ENCODE measurements around the gene TCTA. TPM values are rescaled to one million over a fixed set of nuclear protein-coding genes. Genes with fewer than 3 reads are reported as not detected.
A peak's percentile ranks its signal among the peaks of the same experiment; 100 is the strongest.

Gene TCTA
- total and polyA plus RNA-seq, 9 of the 15 experiments (the other 6 are each of a cell fraction or from before 2014, with no cell fraction given), result 4.0 to 15.4 (median 8.2) TPM

GRCh38 chr3:49460188-49460890 lies 48.1 kb downstream of the TCTA start:
- no peaks in the 10 kb centered on the region for H3K36me3 ChIP-seq (ENCODE audit: control insufficient read depth, insufficient read depth, low read length)
- H3K9me3 ChIP-seq (replicated peaks; ENCODE audit: control insufficient read depth, insufficient read depth, low read depth, low read length), result no peaks in the 10 kb centered on the region
- no peak for ATAC-seq
- no peak for DNase-seq (ENCODE audit: extremely low read depth in 1 of 4, low spot score in 3 of 4)
- no peaks in the 10 kb centered on the region for H3K79me2 ChIP-seq (ENCODE audit: control insufficient read depth, insufficient read depth, low read length)
- H3K27ac ChIP-seq (ENCODE audit: extremely low read depth, low read depth, low read length), result no peak overlapping the region
- in situ Hi-C loops (cut with MboI) (no loop called here), intact Hi-C loops (cut with micrococcal nuclease) (no loop called here)
- no TSS peak for BruUV-seq (replicated peaks)
- 0 out of 4 replicates have a peak overlapping the region, but pooled peaks of 1 of the 2 experiments have one; percentile 28 for H3K9ac ChIP-seq (ENCODE audit: insufficient read depth in 1 of 2, low read depth in 2 of 2, low read length in 2 of 2)
- CTCF ChIA-PET (ENCODE audit: low intra/inter-chr PET ratio), result no interaction called here
- FAIRE-seq, result no peak
- POLR2A ChIA-PET, result no interaction called here
- no peaks in the 10 kb centered on the region for H3K9me1 ChIP-seq (ENCODE audit: control insufficient read depth, insufficient read depth, low read length)
- no peaks in the 10 kb centered on the region for H3K27me3 ChIP-seq (ENCODE audit: control insufficient read depth in 2 of 2, insufficient read depth in 2 of 2, low read length in 2 of 2)
- H2AFZ ChIP-seq (ENCODE audit: low read depth, low read length), result no peak overlapping the region
- H4K20me1 ChIP-seq (replicated peaks; ENCODE audit: control insufficient read depth, insufficient read depth, low read length), result no peaks in the 10 kb centered on the region
- H3K4me1 ChIP-seq (replicated peaks in 1 of 2; ENCODE audit: control insufficient read depth in 2 of 2, insufficient read depth in 2 of 2, low read length in 2 of 2), result peaks cover 9 to 11% of the 10 kb centered on the region in 2 experiments; a peak in 4 of 5 replicates
- H3K4me3 ChIP-seq, result no peak overlapping the region
- WGBS (ENCODE audit: insufficient coverage, low coverage, missing lambda C conversion rate), result 87% methylated on average over 2 of the region's 2 CpGs
- no peak overlapping the region for H3K4me2 ChIP-seq (ENCODE audit: insufficient read depth, low read length)
- TF ChIP-seq DLX4 (CRISPR knock-in tag; IDR thresholded peaks at IDR 0.05) (no peak), ZBTB33 (CRISPR knock-in tag; IDR thresholded peaks at IDR 0.05) (no peak), MNT (conservative IDR thresholded peaks at IDR 0.05) (no peak), POLR2B (IDR thresholded peaks at IDR 0.05; ENCODE audit: low read depth, partially characterized antibody) (no peak), ZC3H8 (IDR thresholded peaks at IDR 0.05) (no peak), RREB1 (CRISPR knock-in tag; IDR thresholded peaks at IDR 0.05) (no peak), TAL1 (IDR thresholded peaks at IDR 0.05) (no peak), ERF (CRISPR knock-in tag; IDR thresholded peaks at IDR 0.05) (no peak), TCF7L2 (IDR thresholded peaks at IDR 0.05; ENCODE audit: low read depth, low read length) (no peak), ZNF274 (IDR thresholded peaks at IDR 0.05; ENCODE audit: borderline replicate concordance, low read depth, low read length) (no peak), ZNF197 (CRISPR knock-in tag; IDR thresholded peaks at IDR 0.05; ENCODE audit: low read depth) (no peak), RBM14 (IDR thresholded peaks at IDR 0.05; ENCODE audit: borderline replicate concordance, insufficient read depth, low read depth, low read length) (no peak)

Data from K562 (cell line).